ENCODE data around the gene LBHD2.

DNA sequence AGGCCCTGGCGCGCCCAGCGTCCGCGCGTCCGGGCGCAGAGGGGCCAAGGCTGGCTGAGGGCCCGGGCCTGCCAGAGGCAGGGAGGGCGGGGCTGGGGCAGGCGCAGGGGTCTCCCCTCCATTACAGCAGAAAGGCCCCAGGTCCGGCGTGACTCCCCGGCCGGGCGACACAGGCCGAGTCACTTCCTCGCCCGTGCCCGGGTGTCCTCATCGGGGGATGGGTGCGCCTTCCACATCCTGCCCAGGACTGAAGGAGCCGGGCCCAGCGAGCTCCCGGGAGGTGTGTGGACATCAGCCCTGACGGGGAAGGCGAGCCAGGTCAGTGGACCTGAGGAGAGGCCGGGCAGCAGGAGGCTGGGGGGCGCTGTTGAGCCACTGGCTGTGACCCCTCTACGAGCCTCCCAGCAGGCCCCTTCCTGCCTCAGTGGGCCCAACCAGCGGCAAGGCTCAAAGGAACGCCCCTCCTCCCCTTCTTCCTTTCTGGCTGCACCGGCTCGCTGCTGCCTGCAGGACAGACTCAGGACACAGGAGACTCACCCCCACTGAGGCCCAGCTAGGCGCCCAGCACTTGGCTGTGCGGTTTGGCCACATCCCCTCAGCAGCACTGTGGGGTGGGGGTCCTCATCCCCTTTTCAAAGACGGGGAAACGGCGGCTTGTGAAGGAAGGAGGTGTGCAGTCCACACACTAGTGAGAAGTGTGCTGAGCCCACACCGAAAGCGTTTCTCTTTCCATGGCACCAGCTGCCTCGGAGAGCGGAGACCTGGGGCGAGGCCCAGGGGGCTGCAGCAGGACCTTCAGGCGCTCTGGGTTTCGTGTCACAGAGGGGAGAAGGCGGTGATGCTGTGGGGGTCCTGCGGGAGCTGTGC, 39.9 kb downstream of the LBHD2 start:
- TF ChIP-seq CTCF (IDR thresholded peaks at IDR 0.05): no peak
- TF ChIP-seq EZH2 (IDR thresholded peaks at IDR 0.05; ENCODE audit: borderline replicate concordance, insufficient read depth, low read depth, low read length, poor library complexity, severe bottlenecking): no peak
